ENCODE data around the gene CSNK1D. TPM values are rescaled to one million over a fixed set of nuclear protein-coding genes. Genes with fewer than 3 reads are reported as not detected.

Gene CSNK1D
- total and polyA plus RNA-seq, 4 donors: 39.9 to 153 (median 101) TPM

GRCh38 chr17:82271401-82271800, 2.1 kb downstream of the CSNK1D start:
- ATAC-seq (ENCODE audit: low FRiP score) (no peak), DNase-seq (no peak)
- Histone ChIP-seq H3K9me3 (ENCODE audit: control insufficient read depth, low read length) (no peaks in the 10 kb centered on the region), H3K27me3 (ENCODE audit: control insufficient read depth in 1 of 2, insufficient read depth in 2 of 2, low read length in 1 of 2) (no peaks in the 10 kb centered on the region), H3K36me3 (ENCODE audit: control insufficient read depth in 1 of 2, insufficient read depth in 2 of 2, low read length in 1 of 2) (no peaks in the 10 kb centered on the region), H3K4me1 (ENCODE audit: control insufficient read depth in 1 of 2, insufficient read depth in 2 of 2, low read length in 2 of 2) (peaks cover 0 to 2% of the 10 kb centered on the region in 2 donors), H3K27ac (ENCODE audit: low read depth in 1 of 2, low read length in 2 of 2) (no peak overlapping the region), H3K4me3 (ENCODE audit: low read length in 2 of 2) (no peak overlapping the region)
- WGBS, 2 donors: 75 to 76% methylated on average over 6 of the region's 6 CpGs
- intact Hi-C loops (cut with DNase I): no loop called here

GRCh38 chr17:82270651-82271050, 2.8 kb downstream of the CSNK1D start:
- Histone ChIP-seq H3K27ac (ENCODE audit: low read depth in 1 of 2, low read length in 2 of 2) (no peak overlapping the region), H3K36me3 (ENCODE audit: control insufficient read depth in 1 of 2, insufficient read depth in 2 of 2, low read length in 1 of 2) (no peaks in the 10 kb centered on the region), H3K4me3 (ENCODE audit: low read length in 2 of 2) (no peak overlapping the region), H3K4me1 (ENCODE audit: control insufficient read depth in 1 of 2, insufficient read depth in 2 of 2, low read length in 2 of 2) (peaks cover 0 to 2% of the 10 kb centered on the region in 2 donors), H3K9me3 (ENCODE audit: control insufficient read depth, low read length) (no peaks in the 10 kb centered on the region), H3K27me3 (ENCODE audit: control insufficient read depth in 1 of 2, insufficient read depth in 2 of 2, low read length in 1 of 2) (no peaks in the 10 kb centered on the region)
- no peak for ATAC-seq (ENCODE audit: low FRiP score)
- intact Hi-C loops (cut with DNase I): no loop called here
- 80 to 82% methylated on average over 12 of the region's 12 CpGs for WGBS, 2 donors
- no peak for DNase-seq

GRCh38 chr17:82269882-82270500, 3.5 kb downstream of the CSNK1D start:
- peaks cover 0 to 2% of the 10 kb centered on the region in 2 donors for H3K4me1 ChIP-seq (ENCODE audit: control insufficient read depth in 1 of 2, insufficient read depth in 2 of 2, low read length in 2 of 2)
- no peak overlapping the region for H3K4me3 ChIP-seq (ENCODE audit: low read length in 2 of 2)
- H3K9me3 ChIP-seq (ENCODE audit: control insufficient read depth, low read length): no peaks in the 10 kb centered on the region
- H3K36me3 ChIP-seq (ENCODE audit: control insufficient read depth in 1 of 2, insufficient read depth in 2 of 2, low read length in 1 of 2): no peaks in the 10 kb centered on the region
- no peak for ATAC-seq (ENCODE audit: low FRiP score)
- intact Hi-C loops (cut with DNase I): no loop called here
- DNase-seq: no peak
- no peak overlapping the region for H3K27ac ChIP-seq (ENCODE audit: low read depth in 1 of 2, low read length in 2 of 2)
- H3K27me3 ChIP-seq (ENCODE audit: control insufficient read depth in 1 of 2, insufficient read depth in 2 of 2, low read length in 1 of 2): no peaks in the 10 kb centered on the region
- 69 to 73% methylated on average over 13 of the region's 13 CpGs for whole genome bisulfite sequencing, 2 donors

GRCh38 chr17:82269138-82269881, 4.2 kb downstream of the CSNK1D start:
- H3K4me1 ChIP-seq (ENCODE audit: control insufficient read depth in 1 of 2, insufficient read depth in 2 of 2, low read length in 2 of 2): peaks cover 0 to 2% of the 10 kb centered on the region in 2 donors
- H3K4me3 ChIP-seq (ENCODE audit: low read length in 2 of 2): no peak overlapping the region
- no peak for DNase-seq
- no peaks in the 10 kb centered on the region for H3K36me3 ChIP-seq (ENCODE audit: control insufficient read depth in 1 of 2, insufficient read depth in 2 of 2, low read length in 1 of 2)
- ATAC-seq (ENCODE audit: low FRiP score): no peak
- WGBS, 2 donors: 75 to 78% methylated on average over 10 of the region's 10 CpGs
- intact Hi-C loops (cut with DNase I): no loop called here
- no peak overlapping the region for H3K27ac ChIP-seq (ENCODE audit: low read depth in 1 of 2, low read length in 2 of 2)
- H3K9me3 ChIP-seq (ENCODE audit: control insufficient read depth, low read length): no peaks in the 10 kb centered on the region
- no peaks in the 10 kb centered on the region for H3K27me3 ChIP-seq (ENCODE audit: control insufficient read depth in 1 of 2, insufficient read depth in 2 of 2, low read length in 1 of 2)

GRCh38 chr17:82267575-82268379, 5.7 kb downstream of the CSNK1D start:
- Histone ChIP-seq H3K27ac (ENCODE audit: low read depth in 1 of 2, low read length in 2 of 2) (peak overlapping the region; percentile 68 to 94), H3K36me3 (ENCODE audit: control insufficient read depth in 1 of 2, insufficient read depth in 2 of 2, low read length in 1 of 2) (peaks cover 0 to 4% of the 10 kb centered on the region in 2 donors), H3K4me3 (ENCODE audit: low read length in 2 of 2) (no peak overlapping the region), H3K27me3 (ENCODE audit: control insufficient read depth in 1 of 2, insufficient read depth in 2 of 2, low read length in 1 of 2) (no peaks in the 10 kb centered on the region), H3K9me3 (ENCODE audit: control insufficient read depth, low read length) (no peaks in the 10 kb centered on the region), H3K4me1 (ENCODE audit: control insufficient read depth in 1 of 2, insufficient read depth in 2 of 2, low read length in 2 of 2) (peaks cover 0 to 2% of the 10 kb centered on the region in 2 donors)
- WGBS, 2 donors: 13 to 18% methylated on average over 21 of the region's 21 CpGs
- DNase-seq: peak; percentile 96
- peak; percentile 95 for ATAC-seq (ENCODE audit: low FRiP score)
- intact Hi-C loops (cut with DNase I): no loop called here

- Histone ChIP-seq H3K27ac (ENCODE audit: low read depth in 1 of 2, low read length in 2 of 2) (no peak overlapping the region), H3K36me3 (ENCODE audit: control insufficient read depth in 1 of 2, insufficient read depth in 2 of 2, low read length in 1 of 2) (peaks cover 0 to 6% of the 10 kb centered on the region in 2 donors), H3K27me3 (ENCODE audit: control insufficient read depth in 1 of 2, insufficient read depth in 2 of 2, low read length in 1 of 2) (no peaks in the 10 kb centered on the region), H3K9me3 (ENCODE audit: control insufficient read depth, low read length) (no peaks in the 10 kb centered on the region), H3K4me1 (ENCODE audit: control insufficient read depth in 1 of 2, insufficient read depth in 2 of 2, low read length in 2 of 2) (peaks cover 0 to 2% of the 10 kb centered on the region in 2 donors), H3K4me3 (ENCODE audit: low read length in 2 of 2) (no peak overlapping the region)
- 88 to 89% methylated on average over 10 of the region's 10 CpGs for WGBS, 2 donors
- no peak for DNase-seq
- intact Hi-C loops (cut with DNase I): no loop called here
- no peak for ATAC-seq (ENCODE audit: low FRiP score)
Observed at GRCh38 chr17:82266142-82266541, 7.4 kb downstream of the CSNK1D start.

- Histone ChIP-seq H3K4me1 (ENCODE audit: control insufficient read depth in 1 of 2, insufficient read depth in 2 of 2, low read length in 2 of 2) (peaks cover 0 to 2% of the 10 kb centered on the region in 2 donors), H3K9me3 (ENCODE audit: control insufficient read depth, low read length) (no peaks in the 10 kb centered on the region), H3K27me3 (ENCODE audit: control insufficient read depth in 1 of 2, insufficient read depth in 2 of 2, low read length in 1 of 2) (no peaks in the 10 kb centered on the region), H3K4me3 (ENCODE audit: low read length in 2 of 2) (no peak overlapping the region), H3K27ac (ENCODE audit: low read depth in 1 of 2, low read length in 2 of 2) (no peak overlapping the region), H3K36me3 (ENCODE audit: control insufficient read depth in 1 of 2, insufficient read depth in 2 of 2, low read length in 1 of 2) (peaks cover 0 to 14% of the 10 kb centered on the region in 2 donors)
- no peak for DNase-seq
- intact Hi-C loops (cut with DNase I): no loop called here
- no peak for ATAC-seq (ENCODE audit: low FRiP score)
- WGBS, 2 donors: 84 to 86% methylated on average over 9 of the region's 9 CpGs
Observed at GRCh38 chr17:82263641-82264040, 9.9 kb downstream of the CSNK1D start.

- peaks cover 0 to 14% of the 10 kb centered on the region in 2 donors for H3K36me3 ChIP-seq (ENCODE audit: control insufficient read depth in 1 of 2, insufficient read depth in 2 of 2, low read length in 1 of 2)
- 60 to 67% methylated on average over 4 of the region's 4 CpGs for WGBS, 2 donors
- no peak overlapping the region for H3K4me3 ChIP-seq (ENCODE audit: low read length in 2 of 2)
- DNase-seq: no peak
- peaks cover 0 to 2% of the 10 kb centered on the region in 2 donors for H3K4me1 ChIP-seq (ENCODE audit: control insufficient read depth in 1 of 2, insufficient read depth in 2 of 2, low read length in 2 of 2)
- no peak overlapping the region for H3K27ac ChIP-seq (ENCODE audit: low read depth in 1 of 2, low read length in 2 of 2)
- intact Hi-C loops (cut with DNase I): no loop called here
- H3K9me3 ChIP-seq (ENCODE audit: control insufficient read depth, low read length): no peaks in the 10 kb centered on the region
- no peaks in the 10 kb centered on the region for H3K27me3 ChIP-seq (ENCODE audit: control insufficient read depth in 1 of 2, insufficient read depth in 2 of 2, low read length in 1 of 2)
- ATAC-seq (ENCODE audit: low FRiP score): no peak
Observed at GRCh38 chr17:82262344-82262743, 11.2 kb downstream of the CSNK1D start.

All from aorta (tissue), 5 donors.